MM.1S (cell line): ENCODE data around the gene ACTL7A.
A peak's percentile ranks its signal among the peaks of the same experiment; 100 is the strongest.

Experiments used
- DNase-seq: peaks from one replicate; pipeline ENCODE4 v3.0.0-alpha.2; 2015
- H2AFZ ChIP-seq: fragments of 300-600 bp; sonication (generic); 2 replicates; pipeline ENCODE4 v1.6.0; 2016; ENCODE audit warnings: antibody characterized with exemption, low read length
- H3F3A ChIP-seq: fragments of 300-600 bp; sonication (generic); 2 replicates; pipeline ENCODE4 v1.6.1; 2016; ENCODE audit warnings: mild to moderate bottlenecking, antibody characterized with exemption, low read length, moderate library complexity, mixed read lengths; ENCODE audit not compliant: insufficient read depth
- H3K27ac ChIP-seq: fragments of 300-600 bp; sonication (generic); 2 replicates; pipeline ENCODE4 v1.5.1; 2016; ENCODE audit warnings: mild to moderate bottlenecking, low read length
- H3K27me3 ChIP-seq: fragments of 300-600 bp; sonication (generic); replicated peaks from 2 replicates; pipeline ENCODE4 v1.6.0; 2016; ENCODE audit warnings: low read length; ENCODE audit not compliant: insufficient read depth
- H3K36me3 ChIP-seq: fragments of 300-600 bp; sonication (generic); replicated peaks from 2 replicates; pipeline ENCODE4 v1.6.1; 2016; ENCODE audit warnings: mild to moderate bottlenecking, low read length, mixed read lengths; ENCODE audit not compliant: insufficient read depth
- H3K4me1 ChIP-seq: fragments of 300-600 bp; sonication (generic); 2 replicates; pipeline ENCODE4 v1.6.1; 2016; ENCODE audit warnings: low read length, mixed read lengths
- H3K4me2 ChIP-seq: fragments of 300-600 bp; sonication (generic); 2 replicates; pipeline ENCODE4 v1.6.0; 2016; ENCODE audit warnings: low read depth, low read length
- H3K4me3 ChIP-seq: fragments of 300-600 bp; sonication (generic); 2 replicates; pipeline ENCODE4 v1.5.1; 2016; ENCODE audit warnings: low read length, mixed read lengths
- H3K79me2 ChIP-seq: fragments of 300-600 bp; sonication (generic); 2 replicates; pipeline ENCODE4 v1.6.1; 2016; ENCODE audit warnings: mixed run types, low read length, mixed read lengths
- H3K9ac ChIP-seq: fragments of 300-600 bp; sonication (generic); 2 replicates; pipeline ENCODE4 v1.6.1; 2016; ENCODE audit warnings: low read length, mixed read lengths
- H3K9me2 ChIP-seq: fragments of 300-600 bp; sonication (generic); replicated peaks from 2 replicates; pipeline ENCODE4 v1.6.1; 2016; ENCODE audit warnings: mild to moderate bottlenecking, low read length, mixed read lengths; ENCODE audit not compliant: insufficient read depth
- H3K9me3 ChIP-seq: fragments of 300-600 bp; sonication (generic); replicated peaks from 2 replicates; pipeline ENCODE4 v1.6.1; 2016; ENCODE audit warnings: mild to moderate bottlenecking, low read length, mixed read lengths; ENCODE audit not compliant: insufficient read depth
- H4K20me1 ChIP-seq: fragments of 300-600 bp; sonication (generic); 2 replicates; pipeline ENCODE4 v1.6.1; 2016; ENCODE audit warnings: mild to moderate bottlenecking, low read length, moderate library complexity, mixed read lengths; ENCODE audit not compliant: insufficient read depth
- EZH2 ChIP-seq: fragments of 300-600 bp; sonication (generic); optimal IDR thresholded peaks from 2 replicates; pipeline ENCODE3; 2017; ENCODE audit warnings: low read depth, mild to moderate bottlenecking, antibody characterized with exemption, low read length, mixed read lengths
- EZH2phosphoT487 ChIP-seq: fragments of 300-600 bp; sonication (generic); IDR thresholded peaks from 2 replicates; pipeline ENCODE4 v1.6.1; 2018; ENCODE audit warnings: antibody characterized with exemption, low read length
- TF ChIP-seq, protein P1 (sequence below): fragments of 300-600 bp; sonication (generic); IDR thresholded peaks from 2 replicates; pipeline ENCODE4 v1.5.1; 2016; ENCODE audit warnings: antibody characterized with exemption, low read length, mixed read lengths

The ACTL7A gene

DNA sequence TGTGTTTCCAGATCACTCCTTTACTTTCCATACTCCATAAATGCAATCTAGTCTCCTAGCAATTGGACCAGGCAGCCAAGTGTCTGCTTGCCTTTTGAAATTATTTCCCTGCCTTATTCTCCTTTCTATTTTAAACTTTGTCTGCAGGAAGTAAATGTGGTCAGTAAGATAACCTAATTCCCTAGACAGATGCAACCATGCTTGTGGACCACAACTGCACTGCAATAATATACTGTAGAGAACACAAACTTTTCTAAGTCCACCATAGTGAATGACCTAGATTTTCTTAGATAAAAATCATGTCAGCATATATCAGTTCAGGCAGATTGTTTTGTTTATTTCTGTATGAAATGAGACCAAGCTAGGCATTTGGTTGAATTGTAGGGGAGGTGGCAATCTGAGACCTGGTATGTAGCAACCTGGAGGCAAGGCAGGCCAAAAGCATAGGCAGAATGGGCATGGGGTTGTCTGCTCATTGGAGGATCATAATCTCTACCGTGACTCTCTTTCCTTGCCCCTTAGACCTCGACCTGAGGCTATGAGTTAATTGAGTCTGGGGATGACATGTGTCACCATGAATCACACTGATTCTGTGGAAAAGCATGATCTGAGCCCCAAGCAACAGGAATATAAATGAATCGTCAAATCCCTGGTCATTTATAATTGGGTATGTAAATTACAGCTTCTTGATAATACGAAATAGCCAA, 27.0 kb upstream of the ACTL7A start:
- peak; percentile 8 for DNase-seq
- Histone ChIP-seq H3F3A (no peaks in the 10 kb centered on the region), H3K27me3 (no peaks in the 10 kb centered on the region), H3K9ac (no peak overlapping the region), H3K9me2 (no peaks in the 10 kb centered on the region), H3K4me3 (no peak overlapping the region), H3K4me2 (peak overlapping the region; percentile 5; the same call in 1 of the 2 replicates), H2AFZ (no peak overlapping the region), H3K27ac (no peak overlapping the region), H3K79me2 (no peaks in the 10 kb centered on the region), H3K9me3 (no peaks in the 10 kb centered on the region), H3K4me1 (peaks cover 6% of the 10 kb centered on the region), H3K36me3 (no peaks in the 10 kb centered on the region), H4K20me1 (no peaks in the 10 kb centered on the region)
- TF ChIP-seq, protein P1, sequence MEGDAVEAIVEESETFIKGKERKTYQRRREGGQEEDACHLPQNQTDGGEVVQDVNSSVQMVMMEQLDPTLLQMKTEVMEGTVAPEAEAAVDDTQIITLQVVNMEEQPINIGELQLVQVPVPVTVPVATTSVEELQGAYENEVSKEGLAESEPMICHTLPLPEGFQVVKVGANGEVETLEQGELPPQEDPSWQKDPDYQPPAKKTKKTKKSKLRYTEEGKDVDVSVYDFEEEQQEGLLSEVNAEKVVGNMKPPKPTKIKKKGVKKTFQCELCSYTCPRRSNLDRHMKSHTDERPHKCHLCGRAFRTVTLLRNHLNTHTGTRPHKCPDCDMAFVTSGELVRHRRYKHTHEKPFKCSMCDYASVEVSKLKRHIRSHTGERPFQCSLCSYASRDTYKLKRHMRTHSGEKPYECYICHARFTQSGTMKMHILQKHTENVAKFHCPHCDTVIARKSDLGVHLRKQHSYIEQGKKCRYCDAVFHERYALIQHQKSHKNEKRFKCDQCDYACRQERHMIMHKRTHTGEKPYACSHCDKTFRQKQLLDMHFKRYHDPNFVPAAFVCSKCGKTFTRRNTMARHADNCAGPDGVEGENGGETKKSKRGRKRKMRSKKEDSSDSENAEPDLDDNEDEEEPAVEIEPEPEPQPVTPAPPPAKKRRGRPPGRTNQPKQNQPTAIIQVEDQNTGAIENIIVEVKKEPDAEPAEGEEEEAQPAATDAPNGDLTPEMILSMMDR = no peak
- no peak for TF ChIP-seq EZH2
- no peak for TF ChIP-seq EZH2phosphoT487

DNA sequence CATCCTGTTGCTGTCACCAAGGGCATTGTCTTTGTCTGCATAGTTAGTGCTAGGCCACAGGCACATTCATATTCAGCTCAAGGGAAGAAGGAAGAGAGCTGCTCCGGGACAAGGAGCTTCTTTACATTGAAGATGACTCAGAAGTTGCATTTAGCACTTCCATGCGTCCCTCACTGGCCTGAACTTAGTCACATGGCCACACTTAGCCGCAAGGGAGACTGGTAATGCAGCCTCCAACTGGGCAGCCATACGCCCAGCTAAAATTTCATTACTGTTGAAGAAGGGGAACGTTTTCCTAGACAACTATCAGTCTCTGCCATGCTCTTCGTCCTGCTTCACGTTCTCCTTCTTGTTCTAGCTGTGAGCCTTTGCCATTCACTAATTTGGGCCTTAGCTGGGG, 26.2 kb upstream of the ACTL7A start:
- Histone ChIP-seq H3K4me1 (peaks cover 6% of the 10 kb centered on the region), H3K9me2 (no peaks in the 10 kb centered on the region), H3K27ac (no peak overlapping the region), H3K27me3 (no peaks in the 10 kb centered on the region), H3K9me3 (no peaks in the 10 kb centered on the region), H2AFZ (no peak overlapping the region), H4K20me1 (no peaks in the 10 kb centered on the region), H3K4me2 (no peak overlapping the region), H3K36me3 (no peaks in the 10 kb centered on the region), H3K4me3 (no peak overlapping the region), H3K79me2 (no peaks in the 10 kb centered on the region), H3K9ac (no peak overlapping the region), H3F3A (no peaks in the 10 kb centered on the region)
- TF ChIP-seq EZH2 = no peak
- TF ChIP-seq, protein P1 = no peak
- TF ChIP-seq EZH2phosphoT487 = no peak
- DNase-seq = no peak

DNA sequence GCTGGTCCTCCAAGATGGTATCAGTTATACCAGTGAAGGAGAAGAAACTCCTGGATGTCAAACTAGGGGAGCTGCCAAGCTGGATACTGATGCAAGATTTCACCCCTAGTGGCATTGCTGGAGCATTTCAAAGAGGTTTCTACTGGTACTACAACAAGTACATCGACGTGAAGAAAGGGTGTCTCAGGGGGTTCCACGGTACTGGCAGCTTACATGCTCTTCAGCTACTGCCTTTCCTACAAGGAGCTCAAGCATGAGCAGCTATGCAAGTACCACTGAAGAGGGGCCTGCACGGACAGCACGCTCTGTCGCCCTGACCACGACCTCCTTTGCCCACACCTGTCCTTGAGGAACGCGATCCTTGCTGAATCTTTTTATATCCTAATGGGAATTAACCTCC, 25.7 kb upstream of the ACTL7A start:
- no peaks in the 10 kb centered on the region for H3F3A ChIP-seq
- no peak overlapping the region for H3K4me3 ChIP-seq
- no peaks in the 10 kb centered on the region for H4K20me1 ChIP-seq
- no peaks in the 10 kb centered on the region for H3K36me3 ChIP-seq
- no peak overlapping the region for H3K27ac ChIP-seq
- H3K27me3 ChIP-seq = no peaks in the 10 kb centered on the region
- no peak for DNase-seq
- H3K9me2 ChIP-seq = no peaks in the 10 kb centered on the region
- peaks cover 6% of the 10 kb centered on the region for H3K4me1 ChIP-seq
- no peaks in the 10 kb centered on the region for H3K79me2 ChIP-seq
- no peak overlapping the region for H3K9ac ChIP-seq
- H2AFZ ChIP-seq = no peak overlapping the region
- TF ChIP-seq, protein P1 = no peak
- TF ChIP-seq EZH2phosphoT487 = no peak
- no peak for TF ChIP-seq EZH2
- H3K9me3 ChIP-seq = no peaks in the 10 kb centered on the region
- no peak overlapping the region for H3K4me2 ChIP-seq
